Effector CD8-positive, alpha-beta T cell (primary cell): ENCODE data around the gene MOV10.

Experiments
- DNase-seq: peaks from one replicate; lab custom pipeline; 2025; lab: John Stamatoyannopoulos, UW

Gene MOV10

GRCh38 chr1:112673592-112674439 lies 643 bp upstream of the MOV10 start:
- DNase-seq = no peak

GRCh38 chr1:112674986-112675727 lies 698 bp downstream of the MOV10 start:
- peak; percentile 9 for DNase-seq

- no peak for DNase-seq
Measured at GRCh38 chr1:112675728-112676381, 1.4 kb downstream of the MOV10 start.

- no peak for DNase-seq
Measured at GRCh38 chr1:112676543-112676942, 2.1 kb downstream of the MOV10 start.

GRCh38 chr1:112677501-112677900 lies 3.0 kb downstream of the MOV10 start:
- no peak for DNase-seq

- no peak for DNase-seq
Measured at GRCh38 chr1:112678605-112679004, 4.1 kb downstream of the MOV10 start.

GRCh38 chr1:112685913-112686312 lies 11.5 kb downstream of the MOV10 start:
- DNase-seq = no peak

- DNase-seq = no peak
Measured at GRCh38 chr1:112686417-112686816, 12.0 kb downstream of the MOV10 start.

GRCh38 chr1:112686835-112687234 lies 12.4 kb downstream of the MOV10 start:
- DNase-seq = no peak

GRCh38 chr1:112687361-112687760 lies 12.9 kb downstream of the MOV10 start:
- no peak for DNase-seq

GRCh38 chr1:112687785-112688496 lies 13.5 kb downstream of the MOV10 start:
- DNase-seq = no peak

- DNase-seq = no peak
Measured at GRCh38 chr1:112688781-112689193, 14.3 kb downstream of the MOV10 start.

GRCh38 chr1:112689196-112689841 lies 14.9 kb downstream of the MOV10 start:
- no peak for DNase-seq

GRCh38 chr1:112689842-112690237 lies 15.4 kb downstream of the MOV10 start:
- no peak for DNase-seq

GRCh38 chr1:112692681-112693080 lies 18.2 kb downstream of the MOV10 start:
- no peak for DNase-seq

GRCh38 chr1:112693821-112694220 lies 19.4 kb downstream of the MOV10 start:
- DNase-seq = no peak

GRCh38 chr1:112694363-112694929 lies 20.0 kb downstream of the MOV10 start:
- DNase-seq = no peak

- DNase-seq = no peak
Measured at GRCh38 chr1:112695276-112695675, 20.8 kb downstream of the MOV10 start.

- DNase-seq = no peak
Measured at GRCh38 chr1:112696578-112697314, 22.3 kb downstream of the MOV10 start.

- DNase-seq = no peak
Measured at GRCh38 chr1:112697781-112698201, 23.3 kb downstream of the MOV10 start.
